CD4-positive, alpha-beta T cell (primary cell): Measurements from ENCODE around the gene KSR2. TPM values are rescaled to one million over a fixed set of nuclear protein-coding genes. Genes with fewer than 3 reads are reported as not detected.

Source experiments
- ATAC-seq: fragments of 200-7000 bp; cut with Tn5 transposase; one replicate; pipeline ENCODE4 v1.10.0; 2022; ENCODE audit warnings: mild to moderate bottlenecking; ENCODE audit not compliant: poor library complexity
- CTCF ChIA-PET: fragments of 350-600 bp; sonication (Branson Sonifier 250); formaldehyde crosslinking; loops from one replicate; lab custom pipeline; 2021; ENCODE audit warnings: antibody characterized with exemption, inconsistent platforms; lab: Charles Lee
- POLR2A ChIA-PET: fragments of 350-600 bp; sonication (Branson Sonifier 250); formaldehyde crosslinking; loops from one replicate; lab custom pipeline; 2021; ENCODE audit warnings: antibody characterized with exemption, inconsistent platforms; lab: Charles Lee
- DNase-seq, 14 experiments: peaks; one replicate each; pipeline ENCODE4 v3.0.0-alpha.2; 2013 to 2020; ENCODE audit warnings: mixed read lengths in 2 of 14
- H3K27ac ChIP-seq, 2 donors: one replicate each; pipeline versions ENCODE4 v1.5.1 to v1.7.0; 2013; ENCODE audit warnings: low read length in 2 of 2, low read depth in 1 of 2, mild to moderate bottlenecking in 1 of 2
- H3K27me3 ChIP-seq, 2 experiments: 1 replicate in 1 of 2; 2 replicates in 1 of 2; pipeline versions ENCODE4 v1.6.1 to v1.7.0; 2013; ENCODE audit warnings: low read length in 2 of 2, control low read depth in 1 of 2, mild to moderate bottlenecking in 1 of 2, moderate library complexity in 1 of 2; ENCODE audit not compliant: insufficient read depth in 2 of 2, control insufficient read depth in 1 of 2
- H3K36me3 ChIP-seq: one replicate; pipeline ENCODE4 v1.6.1; 2013; ENCODE audit warnings: low read length, control low read depth; ENCODE audit not compliant: insufficient read depth
- H3K4me1 ChIP-seq: one replicate; pipeline ENCODE4 v1.6.1; 2013; ENCODE audit warnings: low read length, control low read depth; ENCODE audit not compliant: insufficient read depth
- H3K4me3 ChIP-seq: one replicate; pipeline ENCODE4 v1.5.1; 2013; ENCODE audit warnings: mild to moderate bottlenecking, low read length, moderate library complexity
- H3K9me3 ChIP-seq, 2 experiments: 1 replicate in 1 of 2; 2 replicates in 1 of 2; pipeline versions ENCODE4 v1.6.1 to v1.7.0; 2013; ENCODE audit warnings: low read length in 2 of 2, mild to moderate bottlenecking in 2 of 2, control low read depth in 1 of 2, moderate library complexity in 1 of 2; ENCODE audit not compliant: control insufficient read depth in 1 of 2, insufficient read depth in 1 of 2
- H3K27ac Mint-ChIP-seq: one replicate; pipeline ENCODE4 v1.8.0; 2020; ENCODE audit warnings: mixed read lengths
- H3K27me3 Mint-ChIP-seq: one replicate; pipeline ENCODE4 v1.8.0; 2021; ENCODE audit warnings: mixed read lengths
- H3K36me3 Mint-ChIP-seq: one replicate; pipeline ENCODE4 v1.8.0; 2021; ENCODE audit warnings: low read depth, mixed read lengths
- H3K4me1 Mint-ChIP-seq: one replicate; pipeline ENCODE4 v1.8.0; 2021; ENCODE audit warnings: low read depth, mixed read lengths
- H3K4me3 Mint-ChIP-seq: one replicate; pipeline ENCODE4 v1.8.0; 2020; ENCODE audit warnings: mild to moderate bottlenecking, mixed read lengths
- H3K9me3 Mint-ChIP-seq: one replicate; pipeline ENCODE4 v1.8.0; 2020; ENCODE audit warnings: mixed read lengths
- CTCF ChIP-seq: fragments of 200-600 bp; IDR thresholded peaks from one replicate; pipeline ENCODE4 v1.8.0; 2022; ENCODE audit warnings: antibody characterized with exemption, mild to moderate bottlenecking
- intact Hi-C, 2 experiments: fragments of 100-400 bp; cut with DNase I in 1 of 2; cut with micrococcal nuclease in 1 of 2; formaldehyde crosslinking; loops; one replicate each; pipeline versions ENCODE4 v1.15.1 to v1.9.0; 2023 to 2025; cut with DNase I, micrococcal nuclease
- total RNA-seq, 174 experiments: library from RNA in 2 of 174; stranded (reverse) in 2 of 174; gene quantifications; one replicate each; pipeline ENCODE4 v1.2.3 and lab custom pipeline; 2021 to 2026

KSR2 gene
- total RNA-seq, 2 experiments from 2014 or later = 0.05 to 0.17 TPM

- Mint-ChIP-seq H3K27me3 (no peaks in the 10 kb centered on the region), H3K36me3 (no peaks in the 10 kb centered on the region), H3K27ac (no peak overlapping the region), H3K4me1 (no peaks in the 10 kb centered on the region), H3K4me3 (no peak overlapping the region), H3K9me3 (no peaks in the 10 kb centered on the region)
- intact Hi-C loops = no loop called here
- ATAC-seq (no peak), DNase-seq (no peak)
- POLR2A ChIA-PET = no interaction called here
- Histone ChIP-seq H3K4me3 (no peak overlapping the region), H3K4me1 (no peaks in the 10 kb centered on the region), H3K36me3 (no peaks in the 10 kb centered on the region), H3K27me3 (no peaks in the 10 kb centered on the region), H3K9me3 (peaks cover 0 to 10% of the 10 kb centered on the region in 2 experiments), H3K27ac (no peak overlapping the region)
- CTCF ChIA-PET = no interaction called here
- TF ChIP-seq CTCF = no peak
Measured at GRCh38 chr12:117533687-117534086, 435.1 kb downstream of the KSR2 start.

- ATAC-seq = no peak
Measured at GRCh38 chr12:117530796-117531195, 438.0 kb downstream of the KSR2 start.

GRCh38 chr12:117528538-117528937, 440.3 kb downstream of the KSR2 start:
- Mint-ChIP-seq H3K4me3 (no peak overlapping the region), H3K27ac (no peak overlapping the region), H3K36me3 (no peaks in the 10 kb centered on the region), H3K9me3 (no peaks in the 10 kb centered on the region), H3K4me1 (no peaks in the 10 kb centered on the region), H3K27me3 (no peaks in the 10 kb centered on the region)
- CTCF ChIA-PET = no interaction called here
- H3K9me3 ChIP-seq = peaks cover 0 to 5% of the 10 kb centered on the region in 2 experiments
- H3K27ac ChIP-seq = no peak overlapping the region
- no peaks in the 10 kb centered on the region for H3K27me3 ChIP-seq
- no peak for TF ChIP-seq CTCF
- H3K4me1 ChIP-seq = no peaks in the 10 kb centered on the region
- intact Hi-C loops = no loop called here
- no peak for ATAC-seq
- POLR2A ChIA-PET = no interaction called here
- no peak overlapping the region for H3K4me3 ChIP-seq
- H3K36me3 ChIP-seq = no peaks in the 10 kb centered on the region
- no peak for DNase-seq

More at GRCh38 chr12:117530796-117531195, 438.0 kb downstream of the KSR2 start:
- Mint-ChIP-seq H3K4me1 (no peaks in the 10 kb centered on the region), H3K9me3 (no peaks in the 10 kb centered on the region), H3K36me3 (no peaks in the 10 kb centered on the region), H3K27ac (no peak overlapping the region), H3K27me3 (no peaks in the 10 kb centered on the region), H3K4me3 (no peak overlapping the region)
- peaks cover 0 to 6% of the 10 kb centered on the region in 2 experiments for H3K9me3 ChIP-seq
- H3K4me1 ChIP-seq = no peaks in the 10 kb centered on the region
- TF ChIP-seq CTCF = no peak
- intact Hi-C loops = no loop called here
- no peak for DNase-seq
- H3K36me3 ChIP-seq = no peaks in the 10 kb centered on the region
- H3K27ac ChIP-seq = no peak overlapping the region
- POLR2A ChIA-PET = no interaction called here
- CTCF ChIA-PET = no interaction called here
- no peak overlapping the region for H3K4me3 ChIP-seq
- no peaks in the 10 kb centered on the region for H3K27me3 ChIP-seq
